ENCODE results near the gene IGFBP4.

The IGFBP4 gene

DNA sequence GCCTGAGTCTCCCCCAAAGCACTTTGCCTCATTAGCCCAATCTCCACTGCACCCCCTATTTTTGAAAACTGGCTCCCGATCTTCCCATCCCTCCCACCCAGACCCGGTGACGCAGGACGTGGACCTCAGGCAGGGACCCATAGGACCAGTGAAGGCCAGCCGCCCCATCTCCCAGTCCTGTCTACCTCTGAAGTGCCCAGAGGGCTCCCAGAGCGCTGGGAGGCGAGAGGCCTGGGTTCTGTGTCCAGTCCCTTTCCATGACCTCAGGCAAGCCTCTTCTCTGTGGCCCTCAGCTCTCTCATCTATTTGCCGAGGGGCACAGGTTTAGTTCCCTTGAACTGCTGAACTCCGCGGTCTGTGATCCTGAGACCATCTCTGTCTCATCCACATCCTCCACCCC is 57.5 kb downstream of the IGFBP4 start:
- no peak for DNase-seq (ENCODE audit: insufficient read length, low spot score)
- no peak for FAIRE-seq

DNA sequence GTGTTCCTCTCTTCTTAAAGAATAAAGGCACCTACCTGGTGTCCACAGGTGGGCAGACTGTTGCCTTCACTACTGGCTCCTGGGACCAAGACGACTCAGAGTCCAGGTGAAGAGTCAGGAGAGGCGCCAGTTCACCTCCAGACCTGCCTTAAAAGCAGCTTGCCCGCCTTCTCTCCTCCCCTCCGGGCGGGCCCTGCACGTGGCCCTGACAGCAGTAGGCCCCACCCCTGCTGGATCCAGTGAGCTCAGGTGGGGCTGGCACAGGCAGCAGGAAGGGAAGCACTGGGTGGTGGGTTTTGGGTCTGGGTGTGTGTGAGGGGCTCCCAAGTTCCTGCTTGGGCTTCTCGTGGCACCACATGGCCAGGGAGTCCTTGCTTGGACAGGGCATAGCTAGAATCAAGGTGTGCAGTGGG is 58.3 kb downstream of the IGFBP4 start, which contains the start of gene TNS4:
TSS of gene TNS4 (minus strand) at position 125 of the 413 bp plus-strand sequence. CDS start 5,198 bp downstream, outside the sequence.
- TF ChIP-seq, protein P1, sequence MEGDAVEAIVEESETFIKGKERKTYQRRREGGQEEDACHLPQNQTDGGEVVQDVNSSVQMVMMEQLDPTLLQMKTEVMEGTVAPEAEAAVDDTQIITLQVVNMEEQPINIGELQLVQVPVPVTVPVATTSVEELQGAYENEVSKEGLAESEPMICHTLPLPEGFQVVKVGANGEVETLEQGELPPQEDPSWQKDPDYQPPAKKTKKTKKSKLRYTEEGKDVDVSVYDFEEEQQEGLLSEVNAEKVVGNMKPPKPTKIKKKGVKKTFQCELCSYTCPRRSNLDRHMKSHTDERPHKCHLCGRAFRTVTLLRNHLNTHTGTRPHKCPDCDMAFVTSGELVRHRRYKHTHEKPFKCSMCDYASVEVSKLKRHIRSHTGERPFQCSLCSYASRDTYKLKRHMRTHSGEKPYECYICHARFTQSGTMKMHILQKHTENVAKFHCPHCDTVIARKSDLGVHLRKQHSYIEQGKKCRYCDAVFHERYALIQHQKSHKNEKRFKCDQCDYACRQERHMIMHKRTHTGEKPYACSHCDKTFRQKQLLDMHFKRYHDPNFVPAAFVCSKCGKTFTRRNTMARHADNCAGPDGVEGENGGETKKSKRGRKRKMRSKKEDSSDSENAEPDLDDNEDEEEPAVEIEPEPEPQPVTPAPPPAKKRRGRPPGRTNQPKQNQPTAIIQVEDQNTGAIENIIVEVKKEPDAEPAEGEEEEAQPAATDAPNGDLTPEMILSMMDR (IDR thresholded peaks at IDR 0.05; ENCODE audit: insufficient read depth, missing control alignments): no peak
- DNase-seq (ENCODE audit: insufficient read length, low spot score) (no peak), FAIRE-seq (no peak)

More for the DNA sequence above, 57.5 kb downstream of the IGFBP4 start:
- TF ChIP-seq, protein P1 (IDR thresholded peaks at IDR 0.05; ENCODE audit: insufficient read depth, missing control alignments): no peak

DNA sequence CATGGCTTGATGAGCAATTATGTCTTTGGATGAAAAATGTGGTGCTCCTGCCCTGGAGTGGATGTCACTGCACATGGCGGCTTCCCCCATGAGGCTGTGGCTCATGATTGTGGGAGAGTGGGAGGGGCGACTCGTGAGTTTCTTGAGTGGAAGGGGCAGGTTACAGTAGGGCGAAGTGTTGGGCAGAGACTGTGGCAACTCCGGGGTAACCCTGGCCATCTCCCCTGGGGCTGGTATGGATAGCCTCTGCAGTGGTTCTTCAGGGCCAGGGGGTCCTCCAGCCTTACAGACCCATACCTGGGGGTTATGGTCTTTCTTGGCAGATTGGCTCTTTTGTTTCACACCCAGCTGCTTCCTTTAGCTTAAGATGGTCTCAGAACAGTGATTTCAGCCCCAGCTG is 59.5 kb downstream of the IGFBP4 start:
- TF ChIP-seq, protein P1 (IDR thresholded peaks at IDR 0.05; ENCODE audit: insufficient read depth, missing control alignments): no peak
- DNase-seq (ENCODE audit: insufficient read length, low spot score): no peak
- no peak for FAIRE-seq

DNA sequence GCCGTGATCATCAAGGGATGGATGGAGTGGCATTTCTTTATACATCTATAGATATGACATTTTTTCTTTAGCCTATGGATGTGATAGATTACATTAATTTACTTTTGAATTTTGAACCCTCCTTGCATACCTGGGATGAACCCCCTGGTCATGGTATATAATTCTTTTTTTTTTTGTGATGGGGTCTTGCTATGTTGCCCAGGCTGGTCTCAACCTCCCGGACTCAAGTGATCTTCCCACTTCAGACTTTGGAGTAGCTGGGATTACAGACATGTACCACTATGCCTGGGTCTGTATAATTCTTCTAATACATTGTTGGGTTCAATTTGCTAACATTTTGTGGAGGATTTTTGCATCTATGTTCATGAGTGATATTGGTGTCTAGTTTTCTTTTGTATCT is 59.9 kb downstream of the IGFBP4 start:
- FAIRE-seq (no peak), DNase-seq (ENCODE audit: insufficient read length, low spot score) (no peak)
- TF ChIP-seq, protein P1 (IDR thresholded peaks at IDR 0.05; ENCODE audit: insufficient read depth, missing control alignments): no peak

DNA sequence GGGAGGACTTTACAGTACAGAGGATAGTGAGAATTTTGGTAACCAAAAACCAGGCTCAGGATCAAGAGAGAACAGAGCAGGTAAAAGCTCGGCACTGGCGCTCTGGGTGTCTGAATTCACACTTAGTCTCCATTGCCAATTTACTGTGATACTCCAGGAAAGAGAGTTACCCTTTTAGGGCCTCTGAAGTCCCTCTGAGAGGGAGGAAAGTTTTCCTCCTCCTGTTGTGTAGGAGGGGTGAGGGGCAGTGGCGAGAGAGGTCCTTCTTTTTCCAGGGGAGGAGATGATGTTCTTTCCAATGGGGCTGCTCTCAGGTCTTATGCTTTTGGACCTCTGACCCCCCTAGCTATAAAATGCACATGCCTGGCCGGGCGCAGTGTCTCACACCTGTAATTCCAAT is 63.5 kb downstream of the IGFBP4 start:
- FAIRE-seq (no peak), DNase-seq (ENCODE audit: insufficient read length, low spot score) (no peak)
- TF ChIP-seq, protein P1 (IDR thresholded peaks at IDR 0.05; ENCODE audit: insufficient read depth, missing control alignments): no peak

Data from D721Med (cell line).